Astrocyte (in vitro differentiated cells and primary cell): ENCODE measurements around the gene CMBL. TPM values are rescaled to one million over a fixed set of nuclear protein-coding genes. Genes with fewer than 3 reads are reported as not detected.

Experiments used
- DNase-seq: peaks from one replicate; pipeline ENCODE4 v3.0.0-alpha.2; 2010; ENCODE audit warnings: low read depth
- FAIRE-seq: peaks from 2 replicates; lab custom pipeline; 2011; peaks lifted over from hg19 to GRCh38; lab: Jason Lieb, UNC
- H2AFZ ChIP-seq: 2 replicates; pipeline ENCODE4 v1.6.0; 2012; ENCODE audit warnings: low read depth, low read length, inconsistent platforms
- H3K27ac ChIP-seq: 2 replicates; pipeline ENCODE4 v1.5.1; 2011; ENCODE audit warnings: low read depth, low read length, inconsistent platforms
- H3K27me3 ChIP-seq: 2 replicates; pipeline ENCODE4 v1.6.0; 2011; ENCODE audit warnings: low read length, inconsistent platforms; ENCODE audit not compliant: insufficient read depth
- H3K36me3 ChIP-seq: 2 replicates; pipeline ENCODE4 v1.5.1; 2011; ENCODE audit warnings: low read length, inconsistent platforms; ENCODE audit not compliant: insufficient read depth
- H3K4me1 ChIP-seq: 2 replicates; pipeline ENCODE4 v1.5.1; 2011; ENCODE audit warnings: low read length, inconsistent platforms; ENCODE audit not compliant: insufficient read depth
- H3K4me2 ChIP-seq: 2 replicates; pipeline ENCODE4 v1.6.0; 2012; ENCODE audit warnings: low read length, inconsistent platforms
- H3K4me3 ChIP-seq: 2 replicates; pipeline ENCODE4 v1.5.1; 2011; ENCODE audit warnings: low read depth, mild to moderate bottlenecking, low read length, inconsistent platforms; ENCODE audit not compliant: insufficient read depth
- H3K79me2 ChIP-seq: 2 replicates; pipeline ENCODE4 v1.6.0; 2012; ENCODE audit warnings: mild to moderate bottlenecking, low read length, inconsistent platforms; ENCODE audit not compliant: insufficient read depth
- H3K9ac ChIP-seq: 2 replicates; pipeline ENCODE4 v1.6.0; 2012; ENCODE audit warnings: mild to moderate bottlenecking, low read length, inconsistent platforms
- H3K9me3 ChIP-seq: 2 replicates; pipeline ENCODE4 v1.5.1; 2012; ENCODE audit warnings: low read depth, mild to moderate bottlenecking, low read length, inconsistent platforms; ENCODE audit not compliant: insufficient read depth
- H4K20me1 ChIP-seq: 2 replicates; pipeline ENCODE4 v1.6.0; 2012; ENCODE audit warnings: low read length, inconsistent platforms; ENCODE audit not compliant: insufficient read depth
- H3K27ac Mint-ChIP-seq: one replicate; pipeline ENCODE4 v1.8.0; 2021; ENCODE audit warnings: mild to moderate bottlenecking, mixed read lengths; ENCODE audit not compliant: unreplicated experiment
- H3K27me3 Mint-ChIP-seq: one replicate; pipeline ENCODE4 v1.8.0; 2021; ENCODE audit warnings: low read depth, mixed read lengths; ENCODE audit not compliant: unreplicated experiment
- H3K36me3 Mint-ChIP-seq: one replicate; pipeline ENCODE4 v1.8.0; 2021; ENCODE audit warnings: low read depth, mixed read lengths; ENCODE audit not compliant: unreplicated experiment
- H3K4me1 Mint-ChIP-seq: one replicate; pipeline ENCODE4 v1.8.0; 2021; ENCODE audit warnings: low read depth, mixed read lengths; ENCODE audit not compliant: unreplicated experiment
- H3K4me3 Mint-ChIP-seq: one replicate; pipeline ENCODE4 v1.8.0; 2021; ENCODE audit warnings: mild to moderate bottlenecking, moderate library complexity, mixed read lengths; ENCODE audit not compliant: unreplicated experiment
- H3K9me3 Mint-ChIP-seq: one replicate; pipeline ENCODE4 v1.8.0; 2021; ENCODE audit warnings: mild to moderate bottlenecking, mixed read lengths; ENCODE audit not compliant: unreplicated experiment
- CTCF ChIP-seq: IDR thresholded peaks from 2 replicates; pipeline ENCODE4 v1.5.1; 2011; ENCODE audit warnings: low read depth, mild to moderate bottlenecking, inconsistent platforms, low read length, moderate library complexity; ENCODE audit not compliant: insufficient read depth
- EZH2 ChIP-seq: IDR thresholded peaks from 2 replicates; pipeline ENCODE4 v1.6.1; 2012; ENCODE audit warnings: mild to moderate bottlenecking, low read length, inconsistent platforms; ENCODE audit not compliant: insufficient read depth
- total RNA-seq: library from RNA; stranded (reverse); gene quantifications from 2 replicates; pipeline ENCODE4 v1.2.1, GENCODE V29; 2021

Gene CMBL
- total RNA-seq, 1 donor from 2014 or later, result 39.7 TPM

GRCh38 chr5:10262995-10263394 lies 44.7 kb downstream of the CMBL start:
- Histone ChIP-seq H3K4me3 (no peak overlapping the region), H3K4me1 (peaks cover 6% of the 10 kb centered on the region), H2AFZ (no peak overlapping the region), H3K4me2 (no peak overlapping the region), H3K9ac (no peak overlapping the region), H4K20me1 (peaks cover 60% of the 10 kb centered on the region), H3K27ac (no peak overlapping the region), H3K36me3 (peaks cover 68% of the 10 kb centered on the region), H3K79me2 (peaks cover 26% of the 10 kb centered on the region), H3K9me3 (no peaks in the 10 kb centered on the region), H3K27me3 (no peaks in the 10 kb centered on the region)
- DNase-seq (no peak), FAIRE-seq (no peak)
- TF ChIP-seq CTCF, result no peak
- no peak for TF ChIP-seq EZH2
- Mint-ChIP-seq H3K36me3 (peaks cover 29% of the 10 kb centered on the region), H3K9me3 (no peaks in the 10 kb centered on the region), H3K27me3 (no peaks in the 10 kb centered on the region), H3K4me1 (peaks cover 12% of the 10 kb centered on the region), H3K27ac (no peak overlapping the region), H3K4me3 (no peak overlapping the region)

GRCh38 chr5:10262121-10262774 lies 45.5 kb downstream of the CMBL start:
- Histone ChIP-seq H3K9ac (no peak overlapping the region), H3K27ac (no peak overlapping the region), H2AFZ (no peak overlapping the region), H3K4me1 (peaks cover 4% of the 10 kb centered on the region), H3K27me3 (no peaks in the 10 kb centered on the region), H3K4me2 (no peak overlapping the region), H4K20me1 (peaks cover 67% of the 10 kb centered on the region), H3K79me2 (peaks cover 34% of the 10 kb centered on the region), H3K4me3 (no peak overlapping the region), H3K36me3 (peaks cover 75% of the 10 kb centered on the region), H3K9me3 (no peaks in the 10 kb centered on the region)
- no peak overlapping the region for H3K27ac Mint-ChIP-seq
- H3K27me3 Mint-ChIP-seq, result no peaks in the 10 kb centered on the region
- no peak for DNase-seq
- FAIRE-seq, result no peak
- H3K36me3 Mint-ChIP-seq, result peaks cover 31% of the 10 kb centered on the region
- no peaks in the 10 kb centered on the region for H3K9me3 Mint-ChIP-seq
- TF ChIP-seq EZH2 (no peak), CTCF (no peak)
- no peak overlapping the region for H3K4me3 Mint-ChIP-seq
- peaks cover 4% of the 10 kb centered on the region for H3K4me1 Mint-ChIP-seq

GRCh38 chr5:10261065-10261464 lies 46.6 kb downstream of the CMBL start:
- Histone ChIP-seq H3K9ac (no peak overlapping the region), H3K27ac (no peak overlapping the region), H3K9me3 (no peaks in the 10 kb centered on the region), H3K27me3 (no peaks in the 10 kb centered on the region), H3K36me3 (peaks cover 87% of the 10 kb centered on the region), H3K4me3 (no peak overlapping the region), H4K20me1 (peaks cover 79% of the 10 kb centered on the region), H2AFZ (no peak overlapping the region), H3K79me2 (peaks cover 46% of the 10 kb centered on the region), H3K4me2 (no peak overlapping the region), H3K4me1 (no peaks in the 10 kb centered on the region)
- H3K9me3 Mint-ChIP-seq, result no peaks in the 10 kb centered on the region
- no peak overlapping the region for H3K4me3 Mint-ChIP-seq
- no peak overlapping the region for H3K27ac Mint-ChIP-seq
- DNase-seq (no peak), FAIRE-seq (no peak)
- H3K4me1 Mint-ChIP-seq, result no peaks in the 10 kb centered on the region
- TF ChIP-seq EZH2 (no peak), CTCF (no peak)
- peaks cover 28% of the 10 kb centered on the region for H3K36me3 Mint-ChIP-seq
- H3K27me3 Mint-ChIP-seq, result no peaks in the 10 kb centered on the region
